Thyroid gland (tissue), 4 donors: ENCODE results near the gene FASTK.

Source experiments
- POLR2A ChIP-seq, 2 donors: fragments of 450-650 bp; IDR thresholded peaks; one replicate each; pipeline ENCODE4 v1.6.1; 2017; ENCODE audit warnings: antibody characterized with exemption in 2 of 2, mild to moderate bottlenecking in 2 of 2, moderate library complexity in 1 of 2
- TF ChIP-seq, protein P1 (sequence below), 6 experiments: fragments of 200-600 bp in 3 of 6; fragments of 450-650 bp in 3 of 6; sonication (generic) in 3 of 6; IDR thresholded peaks; one replicate each; pipeline ENCODE4 v1.5.1; 2016 to 2019; ENCODE audit warnings: antibody characterized with exemption in 6 of 6, mild to moderate bottlenecking in 2 of 6, inconsistent platforms in 1 of 6, moderate library complexity in 1 of 6

DNA sequence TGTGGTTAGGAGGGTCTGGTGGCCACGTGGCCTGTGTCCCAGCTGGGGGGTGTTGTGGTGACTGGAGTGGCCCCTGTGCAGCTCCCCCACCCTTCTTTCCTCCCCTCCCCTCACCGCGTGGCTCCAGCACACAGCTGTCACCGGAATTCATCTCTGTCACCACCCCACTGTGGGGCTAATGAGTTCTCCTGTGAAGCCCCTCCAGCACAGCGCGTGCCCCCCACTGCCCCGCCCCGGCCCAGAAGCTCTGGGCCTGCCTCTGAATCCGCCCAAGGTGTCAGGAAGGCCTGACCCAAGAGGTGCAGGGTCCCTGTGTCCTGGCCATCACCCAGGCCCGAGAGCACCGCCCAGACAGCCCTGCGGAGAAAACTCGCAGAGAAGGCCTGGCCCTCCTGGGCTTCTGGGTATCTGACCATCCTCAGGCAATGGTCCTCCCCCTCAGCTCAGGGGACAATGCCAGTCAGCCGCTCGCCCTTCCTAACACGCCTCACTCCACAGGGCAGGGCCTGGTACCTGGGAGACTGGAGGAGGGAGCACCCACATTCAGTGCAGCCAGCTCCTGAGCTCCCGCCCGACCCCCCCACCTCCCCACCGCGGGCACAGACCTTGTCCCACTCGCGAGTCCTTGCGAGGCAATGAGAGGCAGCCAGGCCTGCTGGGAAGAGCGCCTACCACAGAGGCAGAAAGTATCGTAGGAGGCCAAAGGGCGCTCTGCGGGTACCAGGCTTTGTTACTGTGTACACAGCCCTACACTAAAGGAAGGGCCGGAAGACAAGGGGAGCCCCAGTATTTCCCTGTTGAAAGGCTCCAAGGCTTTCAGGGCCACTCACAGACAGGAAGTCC lies 48.7 kb upstream of the FASTK start:
- TF ChIP-seq, protein P1, sequence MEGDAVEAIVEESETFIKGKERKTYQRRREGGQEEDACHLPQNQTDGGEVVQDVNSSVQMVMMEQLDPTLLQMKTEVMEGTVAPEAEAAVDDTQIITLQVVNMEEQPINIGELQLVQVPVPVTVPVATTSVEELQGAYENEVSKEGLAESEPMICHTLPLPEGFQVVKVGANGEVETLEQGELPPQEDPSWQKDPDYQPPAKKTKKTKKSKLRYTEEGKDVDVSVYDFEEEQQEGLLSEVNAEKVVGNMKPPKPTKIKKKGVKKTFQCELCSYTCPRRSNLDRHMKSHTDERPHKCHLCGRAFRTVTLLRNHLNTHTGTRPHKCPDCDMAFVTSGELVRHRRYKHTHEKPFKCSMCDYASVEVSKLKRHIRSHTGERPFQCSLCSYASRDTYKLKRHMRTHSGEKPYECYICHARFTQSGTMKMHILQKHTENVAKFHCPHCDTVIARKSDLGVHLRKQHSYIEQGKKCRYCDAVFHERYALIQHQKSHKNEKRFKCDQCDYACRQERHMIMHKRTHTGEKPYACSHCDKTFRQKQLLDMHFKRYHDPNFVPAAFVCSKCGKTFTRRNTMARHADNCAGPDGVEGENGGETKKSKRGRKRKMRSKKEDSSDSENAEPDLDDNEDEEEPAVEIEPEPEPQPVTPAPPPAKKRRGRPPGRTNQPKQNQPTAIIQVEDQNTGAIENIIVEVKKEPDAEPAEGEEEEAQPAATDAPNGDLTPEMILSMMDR (IDR thresholded peaks at IDR 0.05): no peak
- no peak for TF ChIP-seq POLR2A (IDR thresholded peaks at IDR 0.05)
